ENCODE data around the gene CHRDL1.
"Not testable (repeated sequence)": the region's sequence is repeated elsewhere in the genome, so short reads cannot be mapped to it uniquely, and the experiment has no call there.

Gene CHRDL1

DNA sequence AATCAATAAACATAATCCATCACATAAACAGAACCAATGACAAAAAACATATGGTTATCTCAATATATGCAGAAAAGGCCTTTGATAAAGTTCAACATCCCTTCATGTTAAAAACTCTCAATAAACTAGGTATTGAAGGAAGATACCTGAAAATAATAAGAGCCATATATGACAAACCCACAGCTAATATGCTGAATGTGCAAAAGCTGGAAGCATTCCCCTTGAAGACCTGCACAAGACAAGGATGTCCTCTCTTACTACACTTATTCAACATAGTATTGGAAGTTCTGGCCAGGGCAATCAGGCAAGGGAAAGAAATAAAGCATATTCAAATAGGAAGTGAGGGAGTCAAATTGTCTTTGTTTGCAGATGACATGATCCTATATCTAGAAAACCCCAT lies 141.3 kb downstream of the CHRDL1 start:
- DNase-seq = not testable (repeated sequence)

DNA sequence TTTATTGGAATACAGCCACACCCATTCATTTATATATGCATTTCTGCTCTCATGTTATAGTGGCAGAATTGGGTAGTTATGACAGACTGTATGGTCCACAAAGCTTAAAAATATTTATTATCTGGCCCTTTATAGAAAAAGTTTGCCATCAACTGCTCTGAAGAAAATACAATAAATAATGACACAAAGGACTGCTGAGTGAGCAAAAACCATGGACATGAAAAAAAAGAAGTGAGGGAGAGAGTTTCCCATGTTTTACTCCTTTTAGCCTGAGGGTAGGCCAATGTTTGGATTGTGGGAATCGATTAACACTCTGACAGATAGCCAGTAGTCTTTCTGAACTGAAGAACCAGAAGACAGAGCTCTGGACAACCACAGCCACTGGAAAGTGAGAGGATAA lies 149.2 kb downstream of the CHRDL1 start:
- DNase-seq = no peak

Measured in NCI-H1694 treated with DMSO at 0.1 percent for 48 hours (cell line).